Measurements from ENCODE around the gene ICAM1. TPM values are rescaled to one million over a fixed set of nuclear protein-coding genes. Genes with fewer than 3 reads are reported as not detected.
"Not testable (repeated sequence)": the region's sequence is repeated elsewhere in the genome, so short reads cannot be mapped to it uniquely, and the experiment has no call there.

The ICAM1 gene, protein sequence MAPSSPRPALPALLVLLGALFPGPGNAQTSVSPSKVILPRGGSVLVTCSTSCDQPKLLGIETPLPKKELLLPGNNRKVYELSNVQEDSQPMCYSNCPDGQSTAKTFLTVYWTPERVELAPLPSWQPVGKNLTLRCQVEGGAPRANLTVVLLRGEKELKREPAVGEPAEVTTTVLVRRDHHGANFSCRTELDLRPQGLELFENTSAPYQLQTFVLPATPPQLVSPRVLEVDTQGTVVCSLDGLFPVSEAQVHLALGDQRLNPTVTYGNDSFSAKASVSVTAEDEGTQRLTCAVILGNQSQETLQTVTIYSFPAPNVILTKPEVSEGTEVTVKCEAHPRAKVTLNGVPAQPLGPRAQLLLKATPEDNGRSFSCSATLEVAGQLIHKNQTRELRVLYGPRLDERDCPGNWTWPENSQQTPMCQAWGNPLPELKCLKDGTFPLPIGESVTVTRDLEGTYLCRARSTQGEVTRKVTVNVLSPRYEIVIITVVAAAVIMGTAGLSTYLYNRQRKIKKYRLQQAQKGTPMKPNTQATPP
- total RNA-seq = 8.6 TPM
- long read RNA-seq, transcript ICAM1-201 (7 exons, 3,252 nt) = major isoform, 8 of 13 reads
- long read RNA-seq, partial matches to known transcripts = 3 of 13 reads
- long read RNA-seq, other reads (novel, unspliced or antisense) = 2 of 13 reads

DNA sequence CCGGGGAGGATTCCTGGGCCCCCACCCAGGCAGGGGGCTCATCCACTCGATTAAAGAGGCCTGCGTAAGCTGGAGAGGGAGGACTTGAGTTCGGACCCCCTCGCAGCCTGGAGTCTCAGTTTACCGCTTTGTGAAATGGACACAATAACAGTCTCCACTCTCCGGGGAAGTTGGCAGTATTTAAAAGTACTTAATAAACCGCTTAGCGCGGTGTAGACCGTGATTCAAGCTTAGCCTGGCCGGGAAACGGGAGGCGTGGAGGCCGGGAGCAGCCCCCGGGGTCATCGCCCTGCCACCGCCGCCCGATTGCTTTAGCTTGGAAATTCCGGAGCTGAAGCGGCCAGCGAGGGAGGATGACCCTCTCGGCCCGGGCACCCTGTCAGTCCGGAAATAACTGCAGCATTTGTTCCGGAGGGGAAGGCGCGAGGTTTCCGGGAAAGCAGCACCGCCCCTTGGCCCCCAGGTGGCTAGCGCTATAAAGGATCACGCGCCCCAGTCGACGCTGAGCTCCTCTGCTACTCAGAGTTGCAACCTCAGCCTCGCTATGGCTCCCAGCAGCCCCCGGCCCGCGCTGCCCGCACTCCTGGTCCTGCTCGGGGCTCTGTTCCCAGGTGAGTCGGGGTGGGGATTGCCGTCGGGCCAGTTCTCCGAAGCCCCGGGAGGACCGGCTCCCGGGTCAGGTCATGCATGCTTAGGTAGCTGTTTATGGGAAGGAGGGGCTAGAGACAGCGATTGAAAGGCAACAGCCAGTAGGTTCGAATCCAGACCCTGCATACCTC is at the start of gene ICAM1:
Gene ICAM1 (plus strand): TSS at position 505 of the 779 bp plus-strand sequence. CDS start 40 bp downstream, at position 545.
- DNase-seq (ENCODE audit: missing footprints) (peak; percentile 92), ATAC-seq (peak; percentile 69)
- intact Hi-C loops (cut with DNase I) = loop anchor here (2.0 kb wide), 1 partner anchor 62 kb away; the partner anchor contains the start of gene RAVER1

DNA sequence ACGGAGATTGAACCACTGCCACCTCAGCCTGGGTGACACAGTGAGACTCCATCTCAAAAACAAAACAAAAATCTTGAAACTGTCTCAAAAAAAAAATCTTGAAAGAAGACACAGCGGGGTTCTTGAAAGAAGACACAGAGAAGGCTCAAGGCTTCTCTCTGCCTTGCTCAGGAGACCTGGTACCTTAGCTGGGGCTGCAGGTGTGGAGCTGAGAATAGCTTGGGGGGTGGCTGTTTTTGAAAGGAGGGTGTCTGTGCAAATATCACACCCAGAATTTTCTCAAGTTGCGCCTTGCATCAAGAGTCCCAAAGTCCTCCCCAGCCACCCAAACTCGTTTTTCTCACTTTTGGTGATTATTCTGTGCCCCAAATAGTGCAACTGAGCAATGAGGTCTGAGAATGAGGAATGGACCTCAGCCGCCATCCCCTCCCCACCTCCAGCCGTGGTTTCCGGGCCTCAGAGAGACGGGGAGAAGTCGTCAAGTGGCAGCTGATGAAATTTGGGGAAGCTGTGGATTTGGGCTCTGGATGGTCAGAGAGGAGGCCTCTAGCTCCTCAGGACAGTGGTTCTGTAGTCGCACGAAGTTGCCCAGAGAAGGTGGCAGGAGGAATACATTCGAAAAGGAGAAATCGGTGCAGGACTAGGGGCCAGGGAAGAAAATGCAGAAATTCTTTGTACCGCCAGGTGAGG is 48.6 kb upstream of the ICAM1 start:
- DNase-seq (ENCODE audit: missing footprints) = peak; percentile 64
- intact Hi-C loops (cut with DNase I) = no loop called here

DNA sequence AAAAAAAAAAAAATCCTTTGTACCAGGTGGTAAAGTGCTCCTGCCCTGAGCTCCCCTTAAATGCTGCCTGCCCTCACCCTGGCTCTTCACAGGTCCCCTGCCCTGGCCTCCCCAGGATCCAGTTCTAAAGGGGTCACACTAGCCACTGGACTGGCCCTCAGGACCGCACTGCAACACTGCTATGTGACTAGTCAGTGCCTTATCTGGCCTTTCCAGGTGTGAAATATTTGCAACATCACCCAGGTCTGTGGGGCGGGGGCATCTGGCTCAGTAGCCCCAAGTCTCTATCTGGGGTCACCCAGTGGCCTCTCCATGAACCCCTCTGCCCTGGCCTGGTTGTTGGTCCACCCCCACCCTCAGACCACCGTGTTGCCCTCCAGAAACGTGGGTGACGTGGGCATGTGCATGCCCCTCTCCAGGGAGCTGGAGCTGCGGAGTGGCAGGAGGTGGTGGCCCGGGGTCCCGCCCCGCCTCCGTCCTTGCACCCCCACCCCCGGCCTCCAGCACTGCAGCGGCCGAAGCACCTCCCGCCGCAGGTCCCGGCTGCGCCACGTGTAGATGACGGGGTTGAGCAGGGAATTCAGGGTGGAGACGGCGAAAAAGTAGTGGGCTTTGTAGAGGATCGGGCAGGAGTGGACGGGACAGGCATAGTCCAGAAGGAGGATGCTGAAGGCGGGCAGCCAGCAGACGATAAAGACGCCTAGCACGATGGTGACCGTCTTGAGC is 47.3 kb upstream of the ICAM1 start:
- DNase-seq (ENCODE audit: missing footprints) (peak; percentile 25), ATAC-seq (no peak)
- intact Hi-C loops (cut with DNase I) = no loop called here

More for the DNA sequence above, 48.6 kb upstream of the ICAM1 start:
- no peak for ATAC-seq

DNA sequence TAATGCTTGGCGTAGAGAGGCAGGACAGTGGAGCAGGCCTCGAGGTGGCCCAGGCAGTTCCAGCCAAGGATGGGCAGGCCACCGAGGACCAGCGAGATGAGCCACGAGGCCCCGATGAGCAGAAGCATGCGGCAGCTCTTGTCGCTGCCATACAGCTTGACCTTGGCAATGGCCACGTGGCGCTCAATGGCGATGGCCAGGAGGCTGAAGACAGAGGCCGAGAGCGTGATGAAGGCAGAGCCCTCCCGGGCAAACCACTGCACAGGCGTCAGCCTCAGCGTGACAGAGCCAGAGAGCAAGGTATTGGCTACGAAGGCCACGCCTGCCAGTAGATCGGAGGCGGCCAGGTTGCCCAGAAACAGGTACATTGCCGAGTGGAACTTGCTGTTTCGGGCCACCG is 46.6 kb upstream of the ICAM1 start:
- no peak for DNase-seq (ENCODE audit: missing footprints)
- intact Hi-C loops (cut with DNase I) = no loop called here
- no peak for ATAC-seq

DNA sequence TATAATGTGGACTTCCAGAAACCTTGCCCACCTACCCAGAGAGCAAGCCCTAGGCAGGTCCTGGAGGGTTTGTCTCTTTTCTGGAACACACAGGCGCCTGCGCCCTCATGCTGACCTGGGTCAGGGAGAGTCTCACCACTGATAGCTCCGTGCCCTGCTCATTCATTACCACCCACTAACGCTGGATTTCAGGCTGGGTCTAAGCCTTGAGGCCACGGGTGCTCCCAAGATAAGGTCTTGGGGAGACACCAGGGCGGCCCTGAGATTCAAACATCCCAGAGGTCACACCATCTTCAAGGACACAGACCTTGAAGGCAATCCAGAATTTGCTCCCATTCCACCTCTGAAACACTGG is 44.9 kb upstream of the ICAM1 start:
- DNase-seq (ENCODE audit: missing footprints) = no peak
- peak; percentile 18 for ATAC-seq
- intact Hi-C loops (cut with DNase I) = no loop called here

DNA sequence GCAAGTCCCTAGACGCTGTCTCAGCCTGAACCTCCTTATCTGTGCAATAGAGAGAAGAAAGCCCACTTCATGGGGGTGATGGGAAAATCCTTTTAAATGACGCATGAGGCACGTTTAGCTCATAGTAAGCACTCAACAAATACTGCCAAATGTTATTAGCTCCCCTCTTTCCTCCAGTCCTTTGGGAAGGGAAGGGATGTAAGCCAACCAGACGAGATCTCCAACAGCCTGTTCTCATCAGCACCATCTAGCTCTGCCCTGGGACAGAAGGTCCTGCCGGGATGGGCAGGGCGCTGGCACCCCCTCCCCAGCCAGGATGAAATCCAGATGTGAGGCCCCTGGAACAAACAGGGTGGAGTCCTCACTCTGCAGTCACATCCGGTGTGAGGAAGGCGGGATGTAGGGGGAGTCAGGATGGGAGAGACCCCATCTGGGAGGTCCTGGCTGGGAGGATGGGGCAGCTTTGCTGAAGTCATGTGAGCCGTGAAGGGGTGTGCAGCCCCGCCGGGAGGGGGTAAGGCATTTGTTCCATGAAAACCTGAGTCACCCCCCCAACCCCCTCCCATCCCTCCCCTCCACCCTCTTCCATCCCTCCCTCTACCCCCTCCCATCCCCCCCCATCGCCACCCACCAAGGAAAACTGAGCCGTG is 44.4 kb upstream of the ICAM1 start:
- DNase-seq (ENCODE audit: missing footprints) (peak; percentile 90), ATAC-seq (peak; percentile 80)
- intact Hi-C loops (cut with DNase I) = no loop called here

DNA sequence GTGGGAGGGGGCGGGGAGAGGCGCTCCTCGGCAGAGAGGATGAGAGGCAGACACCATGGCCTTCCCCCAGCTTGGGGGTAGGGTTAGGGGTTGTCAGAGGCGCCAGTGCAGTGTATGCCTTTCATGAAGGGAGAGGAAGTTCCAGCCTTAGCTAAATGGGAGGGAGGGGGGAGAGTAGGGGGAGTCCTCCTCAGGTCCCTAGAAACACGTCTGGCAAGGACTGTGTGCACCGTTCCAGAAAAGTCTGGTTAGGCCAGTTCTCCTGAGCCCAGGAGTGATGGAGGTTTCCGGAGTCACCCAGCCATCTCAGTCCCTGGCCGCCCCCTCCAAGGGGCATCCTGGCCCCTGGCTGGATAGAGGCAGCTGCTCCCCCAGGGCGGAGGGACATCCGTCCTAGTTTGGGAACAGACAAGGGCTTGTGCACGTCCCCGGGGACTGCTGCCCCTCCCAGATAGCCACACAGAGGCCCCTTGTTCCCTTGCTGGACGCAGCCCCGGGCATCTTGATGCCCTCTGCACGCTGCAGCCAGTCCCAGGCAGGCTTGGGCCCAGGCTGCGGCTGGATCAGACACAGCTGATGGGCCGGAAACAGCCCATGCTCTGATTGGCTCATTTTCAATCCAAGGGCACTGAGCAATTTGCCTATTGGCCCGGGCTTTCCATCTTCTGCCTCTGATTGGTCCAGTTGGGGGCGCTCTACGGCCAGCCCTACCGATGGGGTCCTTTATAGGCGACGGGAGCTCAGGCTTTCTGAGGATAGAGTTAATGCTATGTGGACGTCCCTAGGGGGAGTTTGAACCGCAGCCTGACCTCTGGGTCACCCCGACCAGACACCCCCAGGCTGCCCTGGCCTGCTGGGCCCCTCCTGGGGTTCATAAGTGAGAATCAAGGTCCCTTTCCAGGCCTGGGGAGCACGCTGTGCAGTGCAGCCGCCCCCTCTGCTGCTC is 43.6 kb upstream of the ICAM1 start:
- peak; percentile 83 for DNase-seq (ENCODE audit: missing footprints)
- ATAC-seq = peak; percentile 23
- intact Hi-C loops (cut with DNase I) = no loop called here

DNA sequence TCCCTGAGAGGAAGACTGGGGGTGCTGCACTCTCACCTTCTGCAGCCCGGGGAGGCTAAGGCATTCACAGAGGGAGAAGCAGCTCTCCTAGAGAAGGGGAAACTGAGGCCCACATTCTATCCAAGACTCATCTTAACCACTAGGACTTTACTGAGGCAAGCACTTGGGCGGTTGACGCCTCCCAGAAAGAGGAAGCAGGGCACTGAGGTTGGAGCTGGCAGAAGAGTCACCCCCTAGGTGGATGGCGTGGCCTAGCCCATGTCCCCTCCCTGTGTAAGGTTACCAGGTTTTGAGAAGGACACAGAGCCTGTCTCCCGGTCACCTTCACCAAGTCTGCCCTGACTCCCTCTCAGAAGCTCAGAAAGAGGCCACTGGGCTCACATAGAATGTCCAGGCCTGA is 42.5 kb upstream of the ICAM1 start:
- no peak for ATAC-seq
- DNase-seq (ENCODE audit: missing footprints) = peak; percentile 14
- intact Hi-C loops (cut with DNase I) = loop anchor here (1.0 kb wide), 1 partner anchor 22 kb away; no protein-coding TSS in a partner anchor

DNA sequence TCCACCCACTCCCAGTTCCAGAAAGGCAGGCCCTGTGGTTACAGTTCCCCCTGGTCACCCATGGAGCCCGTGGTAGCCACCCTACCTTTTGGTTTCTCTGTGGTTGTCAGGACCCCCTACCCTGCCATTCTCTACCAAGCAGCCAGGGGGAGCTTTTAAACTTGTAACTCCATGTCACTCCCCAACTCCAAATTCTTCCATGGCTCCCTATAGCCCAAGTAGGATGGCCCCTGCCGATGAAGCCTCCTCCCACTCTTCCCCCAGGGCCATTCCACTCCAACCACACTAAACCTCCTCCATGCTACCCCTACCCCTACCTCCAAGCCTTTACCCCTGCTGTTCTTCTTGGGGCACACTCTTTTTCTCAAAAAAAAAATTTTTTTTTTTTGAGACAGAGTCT is 42.0 kb upstream of the ICAM1 start:
- ATAC-seq (no peak), DNase-seq (ENCODE audit: missing footprints) (no peak)
- intact Hi-C loops (cut with DNase I) = loop anchor here (1.0 kb wide), 1 partner anchor 21 kb away; no protein-coding TSS in a partner anchor

DNA sequence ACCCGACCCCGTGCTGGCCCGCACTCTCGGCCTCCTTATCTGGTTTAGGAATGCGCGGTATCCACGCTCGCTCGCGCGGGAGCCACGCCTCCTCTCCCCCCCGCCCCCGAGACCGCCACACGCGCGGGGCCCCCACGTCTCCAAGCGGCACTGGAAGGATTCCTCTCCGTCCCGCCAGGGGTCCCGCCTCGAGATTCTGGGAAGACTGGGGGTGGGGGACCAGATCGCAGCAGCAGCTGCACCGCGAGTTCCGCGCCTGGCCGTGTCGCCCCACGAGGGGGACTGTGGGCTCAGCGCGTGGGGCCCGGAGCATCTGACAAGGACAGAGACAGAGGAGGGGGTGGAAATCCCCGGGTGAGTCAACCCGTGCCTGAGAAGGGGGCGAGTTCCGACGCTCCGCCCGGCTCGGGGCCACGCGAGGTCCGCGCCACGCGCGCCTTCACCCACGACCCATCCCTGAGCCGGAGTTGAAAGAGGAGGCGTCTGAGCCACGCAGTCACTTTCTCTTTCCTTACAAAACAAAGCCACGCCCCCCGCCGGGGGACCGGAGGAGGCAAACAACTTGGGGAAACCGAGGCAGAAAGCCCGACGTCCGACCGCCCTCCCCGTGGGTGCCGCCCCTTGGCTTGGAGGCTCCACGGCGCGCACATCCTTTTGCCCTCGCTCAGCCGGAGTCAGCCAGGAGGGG is 40.6 kb upstream of the ICAM1 start:
- intact Hi-C loops (cut with DNase I) = no loop called here
- peak; percentile 81 for DNase-seq (ENCODE audit: missing footprints)

DNA sequence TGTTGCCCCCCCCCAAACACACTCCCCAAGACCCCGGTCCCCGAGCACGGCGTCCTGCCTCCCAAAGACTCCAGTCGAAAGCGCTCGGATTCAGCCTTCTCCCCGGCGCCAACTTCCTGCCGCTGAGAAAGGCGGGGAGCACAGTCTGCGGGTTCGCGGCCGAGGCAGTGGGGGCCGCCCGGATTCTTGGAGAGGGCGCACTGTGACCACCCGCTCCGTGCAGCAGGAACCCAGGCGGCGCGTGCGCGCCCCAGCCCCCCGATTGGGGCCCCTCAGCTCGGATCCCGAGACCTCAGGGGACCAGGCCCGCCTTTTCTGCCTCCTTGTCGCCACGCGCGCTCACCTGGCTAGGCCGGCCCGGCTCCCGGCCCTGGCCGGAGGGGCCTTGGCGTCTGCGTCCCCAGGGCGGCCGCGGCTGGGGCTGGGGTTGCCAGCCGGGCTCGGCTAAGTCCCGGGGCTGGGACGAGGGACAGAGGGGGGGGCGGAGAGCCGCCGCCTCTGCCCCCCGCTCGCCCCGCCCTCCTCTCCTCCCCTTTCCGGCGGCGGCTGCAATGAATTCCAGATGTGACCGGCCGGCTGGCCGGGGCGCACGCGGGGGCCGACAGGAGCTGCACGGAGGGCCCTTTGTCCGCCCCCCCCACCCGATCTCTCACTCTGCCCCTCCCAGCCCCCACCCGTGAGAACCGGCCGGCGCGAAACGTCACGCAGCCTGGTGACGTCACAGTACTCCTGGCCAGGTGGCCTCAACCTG is 39.9 kb upstream of the ICAM1 start, which contains the start of gene S1PR2:
Gene S1PR2 (minus strand): TSS at position 471 of the 751 bp plus-strand sequence. CDS start 6,426 bp downstream, outside the sequence.
- intact Hi-C loops (cut with DNase I) = no loop called here
- ATAC-seq (peak; percentile 60), DNase-seq (ENCODE audit: missing footprints) (peak; percentile 91)

More for the DNA sequence above, 40.6 kb upstream of the ICAM1 start:
- ATAC-seq = peak; percentile 4

DNA sequence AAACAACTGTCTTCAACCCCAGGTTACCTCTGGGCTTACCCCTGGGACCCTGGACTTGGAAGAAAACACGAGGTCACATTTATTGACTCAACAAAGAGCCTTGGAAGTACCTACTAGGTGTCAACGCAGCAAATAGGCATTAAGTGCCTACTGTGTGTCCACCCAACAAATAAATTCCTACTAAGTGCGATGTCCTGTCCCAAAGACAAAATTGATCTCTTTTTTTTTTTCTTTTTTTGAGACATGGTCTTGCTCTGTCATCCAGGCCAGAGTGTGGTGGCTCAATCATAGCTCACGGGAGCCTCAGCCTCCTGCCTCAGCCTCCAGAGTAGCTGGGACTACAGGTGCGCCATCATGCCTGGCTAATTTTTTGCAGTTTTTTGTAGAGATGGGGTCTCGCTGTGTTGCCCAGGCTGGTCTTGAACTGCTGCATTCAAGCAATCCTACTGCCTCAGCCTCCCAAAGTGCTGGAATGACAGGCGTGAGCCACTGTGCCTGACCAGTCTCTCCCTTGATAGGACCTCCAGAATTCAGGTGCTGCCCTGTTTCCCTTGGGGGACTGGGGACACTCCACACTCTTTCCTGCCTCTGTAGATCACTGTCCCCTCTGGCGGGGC is 39.2 kb upstream of the ICAM1 start:
- intact Hi-C loops (cut with DNase I) = no loop called here
- ATAC-seq (no peak), DNase-seq (ENCODE audit: missing footprints) (peak; percentile 22)

DNA sequence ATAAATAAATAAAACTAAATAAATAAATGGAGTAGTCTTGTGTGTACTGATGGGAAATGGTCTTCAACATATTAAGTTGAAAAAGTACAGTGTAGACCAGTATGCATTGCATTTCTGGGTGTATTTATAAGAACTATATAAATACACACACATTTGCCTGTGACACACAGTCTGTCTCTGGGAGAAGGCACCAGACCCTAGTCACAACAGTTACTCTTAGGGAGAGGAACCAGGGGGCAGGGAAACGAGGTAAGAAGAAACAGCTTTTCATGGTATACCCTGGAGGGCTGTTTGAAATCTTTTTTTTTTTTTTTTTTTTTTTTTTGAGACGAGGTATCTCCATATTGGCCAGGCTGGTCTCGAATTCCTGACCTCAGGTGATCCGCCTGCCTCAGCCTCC is 37.0 kb upstream of the ICAM1 start:
- no peak for ATAC-seq
- DNase-seq (ENCODE audit: missing footprints) = no peak
- intact Hi-C loops (cut with DNase I) = no loop called here

DNA sequence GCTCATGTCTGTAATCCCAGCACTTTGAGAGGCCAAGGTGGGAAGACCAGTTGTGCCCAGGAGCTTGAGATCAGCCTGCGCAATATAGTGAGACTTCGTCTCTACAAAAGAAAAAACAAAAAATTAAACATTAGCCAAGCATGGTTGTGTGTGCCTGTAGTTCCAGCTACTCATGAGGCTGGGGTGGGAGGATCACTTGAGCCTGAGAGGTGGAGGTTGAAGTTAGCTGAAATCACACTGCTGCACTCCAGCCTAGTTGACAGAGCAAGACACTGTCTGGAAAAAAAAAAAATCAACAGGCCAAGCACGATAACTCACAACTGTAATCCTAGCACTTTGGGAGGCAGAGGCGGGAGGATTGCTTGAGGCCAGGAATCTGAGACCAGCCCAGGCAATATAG is 35.9 kb upstream of the ICAM1 start:
- DNase-seq (ENCODE audit: missing footprints) (no peak), ATAC-seq (no peak)
- intact Hi-C loops (cut with DNase I) = loop anchor here (5.0 kb wide), 1 partner anchor 43 kb away; the partner anchor contains the start of gene DNMT1

DNA sequence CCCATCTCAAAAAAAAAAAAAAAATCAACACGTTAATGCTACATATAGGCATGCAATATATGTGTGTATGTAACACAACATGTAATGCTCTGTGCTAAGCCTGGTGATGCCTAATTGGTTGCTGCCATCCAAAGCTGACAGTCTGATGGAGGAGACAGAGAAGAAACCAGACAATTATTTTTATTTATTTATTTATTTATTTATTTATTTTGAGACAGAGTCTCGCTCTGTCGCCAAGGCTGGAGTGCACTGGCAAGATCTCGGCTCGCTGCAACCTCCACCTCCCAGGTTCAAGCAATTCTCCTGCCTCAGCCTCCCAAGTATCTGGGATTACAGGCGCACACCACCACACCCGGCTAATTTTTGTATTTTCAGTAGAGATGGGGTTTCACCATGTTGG is 35.5 kb upstream of the ICAM1 start:
- intact Hi-C loops (cut with DNase I) = loop anchor here (5.0 kb wide), 1 partner anchor 43 kb away; the partner anchor contains the start of gene DNMT1
- not testable (repeated sequence) for DNase-seq (ENCODE audit: missing footprints); ATAC-seq

Data from Right ventricle myocardium inferior (tissue), 1 donor.